Lower leg skin (tissue), 4 donors: ENCODE data around the gene GP5. TPM values are rescaled to one million over a fixed set of nuclear protein-coding genes. Genes with fewer than 3 reads are reported as not detected.

Experiments used
- DNase-seq, 2 donors: peaks; one replicate each; pipeline ENCODE4 v3.0.0-alpha.2; 2019; ENCODE audit warnings: low spot score in 2 of 2
- H3K4me3 ChIP-seq: fragments of 200-600 bp; sonication (generic); 2 replicates; pipeline ENCODE4 v1.5.1; 2017; ENCODE audit warnings: mild to moderate bottlenecking, low read depth; ENCODE audit not compliant: poor library complexity, severe bottlenecking
- CTCF ChIP-seq, 3 donors: fragments of 450-650 bp; IDR thresholded peaks; one replicate each; pipeline ENCODE4 v1.5.1; 2016; ENCODE audit warnings: antibody characterized with exemption in 3 of 3, mild to moderate bottlenecking in 3 of 3, moderate library complexity in 2 of 3
- POLR2A ChIP-seq, 2 donors: fragments of 450-650 bp; IDR thresholded peaks; one replicate each; pipeline ENCODE4 v1.6.1; 2016 to 2017; ENCODE audit warnings: antibody characterized with exemption in 2 of 2, mild to moderate bottlenecking in 1 of 2, moderate library complexity in 1 of 2
- WGBS, 2 donors: methylation state at CpG; one replicate each; pipeline ENCODE4 v1.1.5; 2018; 5-methylcytosine and 5-hydroxymethylcytosine counted together
- intact Hi-C: fragments of 100-400 bp; cut with DNase I; formaldehyde crosslinking; loops from one replicate; pipeline ENCODE4 v1.15.0; 2023; ENCODE audit warnings: low total_unique reads
- total RNA-seq, 4 donors: library from RNA; depleted of rRNA; stranded (reverse); fragments of >200 nt; gene quantifications; one replicate each; pipeline ENCODE4 v1.1.0, GENCODE V29; 2016

The GP5 gene
- total RNA-seq, 4 donors from 2014 or later: 0.06 TPM; not detected in 3

- no peak overlapping the region for H3K4me3 ChIP-seq
- WGBS, 2 donors: 40 to 44% methylated on average over 10 of the region's 10 CpGs
- TF ChIP-seq CTCF (IDR thresholded peaks at IDR 0.05): no peak
- no peak for TF ChIP-seq POLR2A (IDR thresholded peaks at IDR 0.05)
- intact Hi-C loops: no loop called here
- DNase-seq: no peak
Observed at GRCh38 chr3:194404365-194405140, 5.5 kb upstream of the GP5 start.

- no peak for DNase-seq
- 77 to 79% methylated on average over 8 of the region's 8 CpGs for WGBS, 2 donors
- H3K4me3 ChIP-seq: no peak overlapping the region
- no peak for TF ChIP-seq CTCF (IDR thresholded peaks at IDR 0.05)
- no peak for TF ChIP-seq POLR2A (IDR thresholded peaks at IDR 0.05)
- intact Hi-C loops: no loop called here
Observed at GRCh38 chr3:194401868-194402329, 2.8 kb upstream of the GP5 start.

GRCh38 chr3:194401346-194401745 lies 2.3 kb upstream of the GP5 start:
- no peak overlapping the region for H3K4me3 ChIP-seq
- no peak for TF ChIP-seq CTCF (IDR thresholded peaks at IDR 0.05)
- no peak for TF ChIP-seq POLR2A (IDR thresholded peaks at IDR 0.05)
- WGBS, 2 donors: 89 to 90% methylated on average over 9 of the region's 9 CpGs
- intact Hi-C loops: no loop called here
- no peak for DNase-seq

- WGBS, 2 donors: 86 to 93% methylated on average over 15 of the region's 15 CpGs
- intact Hi-C loops: loop anchor here (5.0 kb wide), 1 partner anchor 63 kb away; no protein-coding TSS in a partner anchor
Observed at GRCh38 chr3:194399874-194400411, 877 bp upstream of the GP5 start.

GRCh38 chr3:194397757-194398312 lies 1.2 kb downstream of the GP5 start:
- WGBS, 2 donors: 22 to 33% methylated on average over 24 to 30 of the region's 38 CpGs
- DNase-seq: no peak
- no peak overlapping the region for H3K4me3 ChIP-seq
- intact Hi-C loops: loop anchor here (5.0 kb wide), 1 partner anchor 61 kb away; no protein-coding TSS in a partner anchor
- TF ChIP-seq POLR2A (IDR thresholded peaks at IDR 0.05): no peak

More at GRCh38 chr3:194399874-194400411, 877 bp upstream of the GP5 start:
- TF ChIP-seq POLR2A (IDR thresholded peaks at IDR 0.05) (no peak), CTCF (IDR thresholded peaks at IDR 0.05) (no peak)
- H3K4me3 ChIP-seq: no peak overlapping the region
- DNase-seq: no peak
